NCI-H2029 treated with DMSO at 0.1 percent for 48 hours (cell line): Measurements from ENCODE around the gene SP6.

ENCODE experiments used
- DNase-seq: peaks from one replicate; lab custom pipeline; 2025; lab: John Stamatoyannopoulos, UW

SP6 gene

GRCh38 chr17:47879776-47880454 lies 29.0 kb upstream of the SP6 start:
- DNase-seq, result no peak

DNA sequence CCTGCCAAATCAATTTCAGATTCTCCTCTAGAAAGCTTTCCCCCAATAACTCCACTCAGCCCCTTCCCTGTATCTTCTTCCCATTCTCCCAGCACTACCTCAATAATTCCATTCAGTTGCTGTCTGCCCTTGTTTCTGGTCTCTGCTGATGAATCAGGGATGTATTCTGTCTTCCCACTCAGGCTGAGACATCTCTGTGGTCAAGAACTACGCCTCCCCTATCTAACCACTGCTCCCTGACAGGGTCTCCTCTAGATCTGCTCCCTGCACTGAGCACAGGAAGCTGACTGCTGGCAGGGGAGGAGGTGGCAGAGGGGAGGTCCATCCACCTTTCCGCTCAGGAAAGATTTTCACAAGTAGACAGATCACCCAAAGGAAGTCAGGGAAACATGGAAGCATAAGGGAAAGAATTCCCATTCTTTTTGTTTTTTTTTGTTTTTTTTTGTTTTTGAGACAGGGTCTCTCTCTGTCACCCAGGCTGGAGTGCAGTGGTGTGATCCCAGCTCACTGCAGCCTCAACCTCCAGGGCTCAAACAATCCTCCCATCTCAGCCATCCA lies 28.1 kb upstream of the SP6 start:
- DNase-seq, result no peak

GRCh38 chr17:47878203-47879027 lies 27.5 kb upstream of the SP6 start:
- no peak for DNase-seq

DNA sequence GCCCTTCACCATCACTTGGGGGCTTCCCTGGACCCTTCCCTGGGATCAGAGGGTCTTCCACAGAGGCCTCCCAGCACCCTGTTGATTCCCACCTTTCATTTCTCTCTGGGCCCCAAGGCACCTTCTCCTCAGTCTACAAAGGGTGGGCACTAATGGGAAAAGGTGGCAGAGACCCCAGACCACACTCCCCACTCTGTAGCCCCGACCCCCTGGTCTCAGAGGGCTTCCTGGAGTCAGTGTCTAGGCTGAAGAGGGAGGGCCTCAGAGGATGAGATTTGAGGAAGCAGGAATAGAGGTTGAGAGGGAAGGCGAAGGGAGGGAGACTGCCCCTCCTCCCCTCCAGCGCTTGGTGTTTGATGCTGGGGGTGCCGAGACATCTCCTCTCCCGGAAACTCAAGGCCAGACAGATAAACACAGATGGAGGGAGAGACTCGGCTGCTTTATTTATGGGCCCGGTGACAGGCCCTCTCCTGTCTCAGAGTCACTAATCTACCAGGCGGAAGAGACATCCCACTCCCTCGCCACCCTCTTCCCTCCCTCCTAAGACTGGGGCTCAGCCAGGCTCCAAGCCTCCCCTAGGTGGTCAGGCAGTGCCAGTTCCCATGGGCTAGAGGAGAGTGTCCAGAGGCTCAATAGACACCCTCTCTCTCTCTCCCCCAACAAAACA lies 26.5 kb upstream of the SP6 start:
- no peak for DNase-seq

DNA sequence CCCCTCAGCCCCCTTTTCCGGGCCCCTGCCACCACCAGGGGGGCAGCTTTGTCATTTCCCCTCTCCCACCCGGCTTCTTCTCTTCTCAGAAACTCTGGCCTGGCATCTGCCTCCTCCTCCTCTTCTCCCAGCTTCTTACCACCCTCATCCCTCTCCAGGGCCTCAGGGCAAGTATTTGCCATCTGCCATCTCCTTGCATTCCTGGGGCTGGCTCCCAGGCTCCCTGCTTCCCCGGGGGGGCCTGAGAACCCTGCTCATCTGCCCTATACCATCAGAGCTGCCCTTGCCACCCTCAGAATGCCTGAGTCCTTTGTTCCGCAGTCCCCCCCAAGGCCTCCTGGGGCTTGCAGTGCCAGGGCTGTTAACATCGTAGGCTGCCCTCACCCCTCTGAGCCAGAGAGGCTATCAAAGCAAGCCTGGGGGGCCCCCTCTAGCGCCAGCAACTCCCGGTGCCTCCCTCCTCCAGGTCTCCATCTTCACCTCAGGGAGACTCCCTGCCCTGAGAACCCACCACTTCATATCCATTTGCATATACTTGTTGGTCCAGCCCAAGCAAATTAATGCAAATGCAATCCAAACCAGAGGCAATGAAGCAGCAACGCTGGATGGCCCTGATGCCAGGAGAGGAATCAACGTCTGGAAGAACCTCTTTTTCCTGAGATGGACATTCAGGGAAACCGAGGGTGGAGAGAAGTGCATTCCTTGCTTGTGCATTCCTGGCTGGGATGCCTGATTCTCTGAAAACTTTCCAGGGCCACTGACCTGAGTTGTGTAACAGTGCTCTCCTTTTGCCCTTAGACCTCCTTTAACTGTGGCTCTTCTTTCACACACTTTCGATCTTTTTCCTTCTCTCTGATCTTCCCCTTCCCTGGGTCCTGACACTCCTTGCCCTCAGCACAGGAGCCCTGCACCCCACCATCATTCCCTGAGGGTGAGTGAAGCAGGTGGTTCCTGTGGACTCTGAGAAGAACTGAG lies 24.3 kb upstream of the SP6 start:
- DNase-seq, result no peak

- DNase-seq, result no peak
Measured at GRCh38 chr17:47873200-47874090, 22.5 kb upstream of the SP6 start.

DNA sequence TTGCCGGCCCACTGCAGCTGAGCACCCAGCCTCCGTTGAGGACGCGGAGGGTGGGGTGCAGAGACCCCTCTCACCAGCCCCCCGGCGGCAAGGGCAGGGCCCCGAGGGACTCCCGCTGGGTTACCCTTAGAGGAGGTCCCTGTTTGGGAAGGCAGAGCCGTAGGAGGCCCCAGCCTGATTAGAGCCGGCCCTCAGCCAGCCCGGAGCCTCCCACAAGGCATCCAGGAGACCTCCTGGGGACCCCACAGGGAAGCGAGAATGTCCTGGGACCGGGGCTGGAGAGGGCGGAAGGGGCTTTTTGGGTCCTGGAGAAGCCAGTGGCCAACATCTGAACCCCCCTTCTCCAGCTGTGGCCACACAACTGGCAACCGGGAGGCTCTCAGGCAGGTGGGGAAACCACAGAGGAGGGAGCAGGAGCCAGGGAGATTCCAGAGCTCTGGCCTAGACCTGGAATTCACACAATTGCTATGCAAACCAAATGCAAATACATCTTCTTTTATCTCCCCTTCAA lies 21.7 kb upstream of the SP6 start:
- no peak for DNase-seq

DNA sequence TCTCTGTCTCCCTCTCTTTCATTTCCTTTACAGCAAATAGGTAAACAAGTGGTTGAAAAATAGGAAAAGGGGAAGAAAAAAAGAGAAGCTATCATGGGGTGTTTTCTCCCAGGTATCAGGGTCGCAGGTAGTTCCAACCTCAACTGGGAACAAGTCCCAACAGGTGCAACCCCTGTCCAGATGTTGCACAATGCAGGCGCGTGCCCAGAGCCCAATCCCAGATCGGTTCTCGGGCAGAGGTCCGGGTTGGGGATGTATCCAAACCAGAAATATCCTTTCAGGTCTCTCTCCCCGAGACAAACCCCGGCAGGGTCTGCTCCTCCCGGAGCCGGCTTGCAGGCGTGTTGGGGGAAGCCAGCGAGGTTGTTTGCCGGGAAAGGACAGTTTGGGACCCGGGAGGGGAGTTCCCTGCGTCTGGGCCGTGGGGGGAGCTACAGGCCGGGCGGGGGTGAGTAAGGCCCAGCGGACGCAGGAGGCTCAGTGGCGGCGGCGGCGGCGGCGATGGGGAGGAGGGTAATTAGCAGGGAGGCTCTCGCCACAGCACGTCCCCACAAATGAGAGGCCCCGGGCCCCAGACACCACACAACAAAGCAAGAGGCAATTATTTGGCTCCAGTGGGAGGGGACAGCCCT lies 21.2 kb upstream of the SP6 start:
- DNase-seq, result no peak

GRCh38 chr17:47871048-47871447 lies 20.1 kb upstream of the SP6 start:
- no peak for DNase-seq

- DNase-seq, result no peak
Measured at GRCh38 chr17:47870056-47870455, 19.1 kb upstream of the SP6 start.

DNA sequence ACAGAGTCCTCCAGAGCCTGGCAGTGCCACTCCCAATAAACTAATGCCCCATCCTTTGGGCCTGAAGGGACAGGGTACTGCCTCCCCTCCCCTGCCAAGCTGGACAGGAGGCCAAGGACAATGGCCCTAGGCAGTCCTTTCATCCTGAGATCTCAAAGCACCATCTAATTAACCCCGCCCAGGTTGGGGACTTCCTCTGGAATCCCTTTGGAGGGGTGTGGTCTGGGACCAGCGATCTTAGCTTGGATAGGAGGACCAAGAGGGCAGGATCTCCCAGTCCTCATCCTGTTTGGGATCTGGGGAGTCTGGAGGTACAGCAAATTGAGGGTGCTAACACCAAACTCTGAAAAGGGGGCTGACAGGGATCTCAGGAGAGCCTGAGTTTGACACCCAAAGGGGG lies 18.2 kb upstream of the SP6 start:
- DNase-seq, result no peak

DNA sequence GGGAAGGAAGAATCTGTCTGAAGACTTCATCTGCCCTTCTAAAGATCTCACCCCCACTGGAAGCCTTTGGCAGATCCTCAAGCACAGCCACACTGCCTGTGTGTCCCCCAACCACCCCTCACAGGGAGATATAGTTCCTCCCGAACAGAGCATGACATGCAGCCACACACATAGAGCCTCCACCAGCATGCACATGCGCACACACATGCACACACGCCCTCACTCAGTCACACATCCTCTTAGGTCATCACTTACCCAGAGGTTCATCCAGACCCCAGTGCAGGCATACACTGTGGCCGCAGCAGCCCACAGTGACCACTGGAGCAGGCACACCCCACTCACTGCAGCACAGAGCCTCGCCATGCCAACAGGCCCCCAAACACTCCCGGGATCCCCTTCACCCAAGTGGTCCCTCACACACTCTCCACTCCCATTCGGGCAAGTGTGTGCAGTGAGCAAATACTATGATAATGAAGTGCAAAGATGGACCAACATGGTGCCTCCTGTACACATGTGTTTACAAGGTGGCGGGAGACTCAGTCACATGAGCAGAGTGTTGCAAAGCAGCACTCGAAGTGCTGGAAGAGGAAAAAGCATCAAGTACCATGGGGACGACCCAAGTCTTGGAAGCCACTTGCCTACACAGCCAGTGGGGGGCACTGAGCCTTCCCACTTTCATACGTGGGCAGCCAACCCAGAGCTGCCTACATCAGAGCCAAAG lies 17.0 kb upstream of the SP6 start:
- no peak for DNase-seq

DNA sequence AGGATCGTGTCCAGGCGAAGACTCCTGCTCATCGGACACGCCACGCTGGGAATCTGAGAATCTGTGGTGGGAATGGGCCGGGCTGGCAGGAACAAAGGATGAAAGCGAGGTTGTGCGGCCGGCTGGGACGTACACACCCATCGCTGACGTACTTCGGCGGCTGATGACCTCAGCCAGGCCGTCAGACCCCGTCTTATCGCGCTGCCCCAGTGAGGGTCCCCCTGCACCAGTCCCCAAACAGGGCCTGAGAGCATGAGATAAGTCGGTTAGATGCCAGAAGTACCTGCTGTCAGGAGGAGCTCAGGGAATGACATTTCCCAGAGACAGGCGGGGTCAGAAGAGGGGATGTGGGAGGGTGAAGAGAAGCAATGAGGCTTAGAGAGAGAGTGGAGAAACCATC lies 16.0 kb upstream of the SP6 start:
- no peak for DNase-seq

GRCh38 chr17:47864791-47865216 lies 13.8 kb upstream of the SP6 start:
- DNase-seq, result no peak

DNA sequence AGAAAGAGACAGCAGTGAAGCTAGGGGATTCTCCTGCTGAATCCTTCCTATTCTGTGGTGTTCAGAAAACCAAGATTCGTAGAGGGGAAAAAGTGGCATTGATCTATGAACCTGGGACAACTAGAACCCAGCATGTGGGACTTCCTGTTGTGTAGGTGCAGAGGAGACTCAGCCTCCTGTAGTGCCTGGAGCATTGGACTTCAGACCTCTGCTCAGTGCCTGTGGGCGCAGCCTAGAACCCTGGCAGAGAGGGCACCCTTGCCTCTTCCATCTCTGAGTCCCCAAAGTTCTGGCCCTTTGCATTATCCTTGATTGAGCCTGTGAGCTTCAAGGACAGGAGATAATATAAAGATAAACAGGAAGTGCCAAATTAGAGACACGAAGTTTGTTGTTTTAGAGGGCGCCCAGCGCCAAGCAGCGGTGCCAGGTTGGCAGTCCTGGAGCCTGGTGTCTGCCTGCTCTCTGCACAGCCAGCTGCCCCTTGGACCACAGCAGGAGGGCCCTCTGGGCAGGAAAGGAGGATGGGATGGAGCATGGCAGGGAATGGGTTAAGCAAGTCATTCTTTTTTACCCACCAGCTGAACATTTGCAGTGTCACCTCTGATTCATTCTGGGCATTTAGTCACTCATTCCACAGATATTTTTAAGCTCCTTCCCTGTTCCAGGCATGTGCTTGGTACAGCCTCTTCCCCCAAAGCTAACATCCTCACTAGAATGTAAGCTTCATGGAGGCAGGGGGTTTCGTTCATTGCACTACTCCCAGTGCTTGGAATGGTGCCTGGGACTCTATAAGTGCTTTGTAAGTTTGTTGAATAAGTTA lies 11.9 kb upstream of the SP6 start:
- no peak for DNase-seq

- no peak for DNase-seq
Measured at GRCh38 chr17:47860386-47860785, 9.4 kb upstream of the SP6 start.

- no peak for DNase-seq
Measured at GRCh38 chr17:47857551-47858455, 6.8 kb upstream of the SP6 start.
